HG03575 (cell line): ENCODE data around the gene HS3ST4.
"Not testable (repeated sequence)": the region's sequence is repeated elsewhere in the genome, so short reads cannot be mapped to it uniquely, and the experiment has no call there.

Experiments used
- ATAC-seq: cut with Tn5 transposase; IDR thresholded peaks from one replicate; pipeline ENCODE4 v1.9.1; 2021; ENCODE audit not compliant: unreplicated experiment, insufficient number of reproducible peaks, low FRiP score; ENCODE audit errors: extremely low read depth

HS3ST4 gene

DNA sequence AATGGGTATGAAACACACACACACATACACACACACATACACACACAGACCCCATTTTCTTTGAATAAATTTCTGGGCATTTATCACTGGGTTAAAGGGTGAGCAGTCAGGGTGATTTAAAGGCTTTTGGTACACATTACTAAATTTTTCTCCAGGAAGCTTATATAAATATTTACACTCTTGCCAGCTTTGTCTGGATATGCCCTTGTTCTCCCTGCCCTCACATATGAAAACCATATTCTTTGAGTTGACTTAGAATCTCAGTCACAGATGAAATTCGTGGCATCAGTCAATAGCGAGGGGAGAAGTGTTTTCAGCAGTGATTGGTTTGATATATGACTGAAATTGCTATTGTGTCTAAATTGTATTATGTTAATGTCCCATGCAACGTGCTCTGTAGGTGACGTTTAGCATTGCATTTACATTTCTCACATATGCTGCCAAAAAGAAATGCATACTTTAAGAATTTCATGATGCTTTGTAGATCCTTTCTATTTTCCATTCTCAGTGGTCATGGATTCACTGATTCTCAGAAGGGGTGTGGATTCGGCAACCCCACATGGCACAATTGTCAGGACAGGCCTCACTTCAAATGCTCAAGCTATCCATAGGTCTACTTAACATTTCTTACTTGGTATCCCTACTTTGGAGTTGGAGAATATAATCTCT, 34.8 kb downstream of the HS3ST4 start:
- no peak for ATAC-seq

DNA sequence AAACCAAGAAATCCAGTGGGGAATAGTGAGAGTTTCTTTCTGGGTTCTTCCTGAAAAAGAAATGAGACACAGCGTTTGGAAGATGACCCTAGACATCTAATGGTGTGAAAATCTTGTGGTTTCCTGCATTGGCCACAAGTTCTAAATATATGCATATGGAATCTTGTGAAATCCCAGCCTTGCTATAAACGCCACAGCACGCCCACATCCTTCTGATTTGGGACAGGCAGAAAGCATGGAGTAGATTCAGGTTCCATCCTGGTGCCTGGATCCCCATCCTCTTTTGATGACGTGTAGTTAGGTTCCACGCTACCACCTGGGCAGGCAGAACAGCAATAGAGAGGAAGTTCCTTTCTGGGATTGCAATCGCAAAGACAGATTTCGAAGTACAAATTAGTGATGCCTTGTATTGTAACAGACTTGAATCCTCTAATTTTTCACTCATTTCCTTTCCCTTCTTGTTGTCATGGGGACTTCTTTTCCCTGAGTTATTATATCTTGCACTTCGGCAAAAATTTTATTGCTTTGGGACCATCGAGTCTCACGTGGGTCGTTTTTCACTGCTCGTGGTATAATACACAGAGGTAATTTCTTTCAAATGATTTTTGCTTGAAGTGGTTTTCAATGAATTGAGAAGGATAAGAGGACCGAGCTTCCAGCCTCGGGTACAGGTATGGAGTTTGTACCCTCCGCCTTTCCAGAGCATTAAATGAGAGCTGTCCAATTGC, 37.6 kb downstream of the HS3ST4 start:
- no peak for ATAC-seq

DNA sequence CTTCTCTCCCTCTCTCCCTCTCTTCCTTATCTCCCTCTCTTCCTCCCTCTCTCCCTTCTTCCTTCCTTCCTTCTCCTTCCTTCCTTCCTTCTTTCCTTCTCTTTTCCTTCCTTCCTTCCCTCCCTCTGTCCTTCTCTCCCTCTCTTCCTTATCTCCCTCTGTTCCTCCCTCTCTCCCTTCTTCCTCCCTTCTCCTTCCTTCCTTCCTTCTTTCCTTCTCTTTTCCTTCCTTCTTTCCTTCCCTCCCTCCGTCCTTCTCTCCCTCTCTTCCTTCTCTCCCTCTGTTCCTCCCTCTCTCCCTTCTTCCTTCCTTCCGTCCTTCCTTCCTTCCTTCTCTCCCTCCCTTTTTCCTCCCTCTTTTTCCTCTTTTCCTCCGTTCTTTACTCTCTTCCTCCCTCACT, 38.6 kb downstream of the HS3ST4 start:
- ATAC-seq = no peak

DNA sequence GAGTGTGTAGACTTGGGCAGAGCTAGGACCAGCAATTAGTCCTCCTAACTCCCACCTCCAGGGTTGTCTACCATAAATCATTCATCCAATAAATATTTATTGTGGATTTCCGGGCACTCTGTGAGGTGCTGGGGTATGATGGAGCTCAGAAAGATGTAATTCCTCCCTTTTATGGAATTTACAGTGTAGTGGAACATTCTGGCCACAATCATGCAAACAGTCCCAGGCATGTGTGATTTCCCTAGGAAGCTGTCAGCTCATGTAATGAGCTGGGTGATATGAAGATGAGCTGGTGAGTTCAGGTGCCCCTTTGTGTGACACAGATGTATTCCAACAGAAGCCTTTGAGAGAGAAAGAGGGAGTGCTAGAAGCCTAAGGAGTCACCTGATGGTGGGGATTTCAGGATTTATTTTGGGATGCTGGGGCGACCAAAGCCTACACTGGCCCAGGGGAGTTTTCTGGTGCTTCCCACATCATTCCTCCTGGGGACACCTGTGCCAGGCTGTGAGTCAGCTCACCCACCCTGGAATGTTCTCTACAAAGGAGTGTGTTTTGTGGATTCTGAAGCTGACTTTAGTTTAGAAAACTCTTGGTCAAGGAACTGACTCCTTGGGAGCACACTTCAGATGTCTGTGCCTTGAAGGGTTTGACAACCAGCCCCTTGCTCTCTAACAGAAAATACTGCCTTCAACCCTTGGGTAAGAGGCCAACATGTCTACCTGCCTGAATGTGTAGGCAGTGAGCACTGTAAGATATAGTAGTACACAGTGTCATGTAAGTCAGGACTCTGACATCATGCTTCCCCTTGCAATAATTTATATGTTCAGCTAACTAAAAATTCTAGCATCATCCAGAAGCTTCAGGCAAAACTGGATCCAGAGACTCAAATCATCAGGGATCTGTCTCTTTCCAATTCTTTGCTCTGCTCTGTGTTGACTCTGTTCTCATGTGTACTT, 42.9 kb downstream of the HS3ST4 start:
- ATAC-seq = no peak

DNA sequence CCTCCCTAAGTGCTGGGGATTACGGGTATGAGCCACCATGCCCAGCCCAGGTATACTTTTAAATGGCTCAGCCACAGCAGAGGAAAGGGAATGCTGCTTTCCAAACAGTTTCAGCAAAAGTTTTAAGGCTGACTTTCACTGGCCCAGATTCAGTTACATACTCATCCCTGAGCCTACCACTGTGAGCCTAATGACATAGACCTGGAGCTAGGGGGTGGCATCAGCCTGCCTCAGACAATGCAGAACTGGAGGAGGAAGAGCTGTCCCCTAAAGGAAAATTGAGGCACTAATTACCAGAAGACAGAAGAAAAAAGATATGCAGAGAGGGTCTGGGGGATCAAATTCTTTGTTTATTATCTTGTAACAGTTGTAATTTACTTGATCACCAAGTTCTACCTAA, 43.9 kb downstream of the HS3ST4 start:
- ATAC-seq = no peak

DNA sequence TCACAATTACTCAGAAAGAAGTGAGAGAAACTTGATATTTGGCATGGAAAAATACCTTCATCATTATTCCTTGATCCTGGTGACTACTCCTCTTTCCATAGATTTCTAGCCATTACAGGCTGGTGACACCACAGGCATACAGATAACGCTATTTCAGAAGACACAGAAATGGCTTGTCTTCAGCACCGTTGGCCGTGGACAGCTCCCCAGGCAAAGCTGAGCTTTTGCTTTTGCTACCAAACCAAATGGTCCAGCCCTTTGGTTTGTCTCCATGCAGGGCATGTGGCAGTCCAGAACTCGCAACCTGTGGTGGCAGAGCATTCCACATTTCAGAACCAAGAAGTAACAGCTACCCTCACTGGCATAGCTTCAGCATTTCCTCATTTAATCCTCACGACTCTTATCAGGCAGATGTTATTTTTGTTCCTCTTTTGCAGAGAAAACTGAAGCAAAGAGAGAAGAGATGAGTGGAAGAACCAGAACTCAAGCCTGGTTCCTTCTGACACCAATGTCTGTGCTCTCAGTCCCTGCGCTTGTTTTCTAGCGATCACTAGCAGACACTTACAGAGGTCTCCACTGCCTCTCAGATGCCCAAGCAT, 55.5 kb downstream of the HS3ST4 start:
- ATAC-seq = no peak

DNA sequence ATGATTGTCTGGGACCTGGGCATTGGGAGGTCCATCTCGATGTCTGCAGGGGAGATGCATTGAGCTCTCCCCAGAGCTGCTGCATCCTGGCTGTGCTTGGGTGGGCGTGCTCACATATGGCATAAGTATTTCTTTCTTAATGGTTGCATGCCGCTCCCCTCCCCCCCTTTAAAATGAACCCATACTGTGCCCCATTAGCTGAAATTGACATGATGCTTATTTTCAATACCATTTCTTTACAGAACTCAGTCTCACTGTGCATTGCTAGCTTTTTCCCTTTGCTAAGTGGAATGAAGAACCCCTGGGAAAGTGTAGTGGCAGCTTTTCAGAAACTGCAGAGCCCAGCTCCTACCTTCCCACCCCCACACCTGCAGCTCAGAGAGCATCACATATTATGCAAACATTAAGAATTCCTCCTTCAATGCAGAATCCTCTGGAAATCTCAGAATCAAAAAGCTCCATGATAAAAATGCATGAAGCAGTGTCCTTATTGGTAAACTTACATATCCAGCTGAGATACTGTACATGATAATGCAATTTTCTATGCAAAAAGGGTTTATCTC, 56.4 kb downstream of the HS3ST4 start:
- no peak for ATAC-seq

DNA sequence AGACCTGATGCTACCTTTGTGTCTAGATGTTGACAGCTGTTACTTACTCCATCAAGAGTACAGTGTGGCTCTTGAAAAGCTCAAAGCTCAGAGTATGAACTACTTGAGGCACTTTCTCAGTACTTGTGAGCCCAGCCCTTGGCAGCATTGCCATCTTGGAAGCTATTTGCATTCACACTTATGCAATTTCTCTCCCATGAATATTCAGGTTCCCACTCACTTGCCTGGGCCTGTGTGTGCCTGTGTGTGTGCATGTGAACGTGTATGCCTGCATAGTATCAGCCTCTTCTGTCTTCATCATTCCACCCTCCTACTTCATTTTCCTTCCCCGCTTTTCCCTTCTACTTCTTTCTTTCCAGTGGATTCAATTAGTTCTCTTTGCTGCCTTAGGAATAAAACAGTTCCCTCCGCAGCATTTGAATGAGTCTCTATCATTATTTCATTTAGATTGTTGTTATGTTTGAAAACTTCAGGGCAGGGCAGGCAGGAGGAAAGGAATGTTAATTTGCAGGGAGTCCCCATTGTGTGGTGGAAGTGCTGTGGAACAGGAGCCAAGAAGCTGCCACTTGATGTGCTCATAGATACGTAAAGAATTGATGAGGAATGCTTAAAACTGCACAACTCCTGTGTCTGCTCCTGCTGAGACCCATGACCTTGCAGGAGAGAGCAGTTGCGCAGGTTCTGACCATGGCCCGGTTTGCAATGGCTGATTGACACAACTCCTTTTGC, 58.9 kb downstream of the HS3ST4 start:
- ATAC-seq = no peak

DNA sequence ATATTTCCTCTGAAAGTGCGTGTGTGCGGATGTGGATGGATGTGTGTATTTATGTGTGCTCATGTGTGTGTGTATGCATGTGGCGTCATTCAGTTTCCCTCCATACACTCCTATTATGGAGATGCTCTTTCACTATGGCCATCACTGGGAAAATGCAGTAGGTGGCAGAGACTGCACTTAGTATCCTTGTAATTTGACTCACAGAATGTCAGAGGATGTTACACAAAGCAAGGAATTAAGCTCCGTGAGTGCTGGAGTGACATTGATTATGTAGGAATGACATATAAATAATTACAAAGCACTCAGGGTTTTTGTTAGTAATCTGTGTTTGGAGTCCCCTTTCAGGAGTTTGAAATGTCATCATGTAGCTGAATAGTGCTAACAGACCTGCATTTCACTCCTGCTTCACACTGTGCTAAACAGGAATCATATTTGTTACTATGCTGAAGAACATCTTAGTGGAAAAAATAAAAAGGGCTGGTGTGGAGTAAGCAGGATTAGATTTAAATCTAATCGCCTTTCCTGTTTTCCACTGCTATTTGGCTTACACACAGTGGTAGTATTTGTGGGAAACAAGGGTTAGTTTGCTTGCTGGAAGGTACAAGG, 59.6 kb downstream of the HS3ST4 start:
- no peak for ATAC-seq

DNA sequence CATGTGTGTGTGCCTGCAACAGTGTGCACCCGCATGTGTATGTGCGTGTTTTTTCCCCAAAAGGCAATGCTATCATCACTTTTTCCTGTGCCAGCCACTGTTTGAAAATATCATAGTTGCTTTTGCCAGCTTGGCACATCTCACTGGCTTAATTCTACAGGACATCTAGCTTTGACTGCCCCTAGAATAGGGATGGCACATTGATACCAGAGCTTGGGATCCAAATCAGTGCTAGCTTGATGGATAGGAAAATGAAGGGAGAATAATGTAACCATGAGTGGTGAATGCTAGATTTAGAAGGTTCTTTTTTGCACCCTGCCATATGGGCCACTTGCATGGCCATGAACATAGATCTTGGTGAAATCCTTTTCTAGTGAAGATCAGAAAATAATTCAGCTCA, 72.7 kb downstream of the HS3ST4 start:
- no peak for ATAC-seq

DNA sequence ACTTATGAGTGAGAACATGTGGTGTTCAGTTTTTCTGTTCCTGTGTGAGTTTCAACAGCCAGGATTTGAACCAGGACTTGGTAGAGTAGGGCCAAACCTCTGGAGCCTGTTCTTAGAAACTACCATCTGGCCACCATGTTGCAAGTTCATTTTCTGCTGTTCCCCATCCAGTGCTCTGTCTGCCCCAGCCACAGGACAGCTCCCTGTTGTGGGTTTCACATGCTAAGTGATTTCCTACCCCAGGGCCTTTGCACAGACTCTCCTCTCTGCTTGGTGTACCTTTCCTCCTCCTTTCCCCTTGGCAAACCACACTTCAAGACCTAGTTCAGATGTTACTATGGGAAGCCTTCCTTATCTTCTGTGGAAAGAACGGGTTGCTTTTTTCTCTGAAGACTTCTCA, 79.5 kb downstream of the HS3ST4 start:
- ATAC-seq = no peak

DNA sequence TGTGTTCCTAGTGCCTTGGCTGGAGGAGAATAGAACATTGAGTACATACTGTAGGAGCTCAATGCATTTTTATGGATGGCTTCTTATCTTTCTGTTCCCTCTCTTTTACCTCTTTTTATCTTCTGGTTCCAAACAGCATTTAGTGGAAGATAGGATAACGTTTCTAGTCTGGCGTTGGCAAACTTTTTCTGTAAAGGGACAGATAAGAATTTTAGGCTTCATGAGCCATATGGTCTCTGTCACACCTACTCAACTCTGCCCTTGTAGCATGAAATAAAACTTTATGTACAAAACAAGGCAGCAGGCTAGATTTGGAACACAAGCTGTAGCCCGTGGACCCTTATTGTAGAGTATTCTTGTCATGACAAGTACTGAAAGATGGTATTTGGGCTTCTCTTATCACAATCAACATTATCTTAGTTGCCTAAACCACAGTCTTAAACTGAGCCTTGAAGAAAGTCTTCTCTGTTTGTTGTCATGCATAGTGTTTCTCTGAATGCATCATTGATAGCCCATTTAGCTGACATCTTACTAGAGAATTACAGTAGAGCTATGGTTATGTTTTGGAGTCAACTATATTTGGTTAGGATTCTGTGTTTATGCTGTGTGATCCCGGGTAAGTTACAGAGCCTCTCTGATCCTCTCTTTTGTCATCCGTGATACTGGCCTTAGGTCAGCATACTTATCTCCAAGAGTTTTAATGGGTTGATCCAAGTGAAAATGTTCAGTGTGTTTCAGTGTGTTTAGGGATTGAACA, 80.2 kb downstream of the HS3ST4 start:
- ATAC-seq = no peak

DNA sequence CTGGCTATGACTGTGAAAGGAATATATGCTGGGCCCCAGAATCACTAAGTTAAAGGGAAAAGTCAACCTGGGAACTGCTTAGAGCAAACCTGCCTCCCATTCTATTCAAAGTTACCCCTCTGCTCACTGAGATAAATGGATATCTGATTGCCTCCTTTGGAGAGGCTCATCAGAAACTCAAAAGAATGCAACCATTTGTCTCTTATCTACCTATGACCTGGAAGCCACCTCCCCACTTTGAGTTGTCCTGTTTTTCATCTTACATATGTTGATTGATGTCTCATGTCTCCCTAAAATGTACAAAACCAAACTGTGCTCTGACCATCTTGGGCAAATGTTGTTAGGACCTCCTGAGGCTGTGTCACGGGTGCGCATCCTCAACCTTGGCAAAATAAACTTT, 84.5 kb downstream of the HS3ST4 start:
- not testable (repeated sequence) for ATAC-seq

DNA sequence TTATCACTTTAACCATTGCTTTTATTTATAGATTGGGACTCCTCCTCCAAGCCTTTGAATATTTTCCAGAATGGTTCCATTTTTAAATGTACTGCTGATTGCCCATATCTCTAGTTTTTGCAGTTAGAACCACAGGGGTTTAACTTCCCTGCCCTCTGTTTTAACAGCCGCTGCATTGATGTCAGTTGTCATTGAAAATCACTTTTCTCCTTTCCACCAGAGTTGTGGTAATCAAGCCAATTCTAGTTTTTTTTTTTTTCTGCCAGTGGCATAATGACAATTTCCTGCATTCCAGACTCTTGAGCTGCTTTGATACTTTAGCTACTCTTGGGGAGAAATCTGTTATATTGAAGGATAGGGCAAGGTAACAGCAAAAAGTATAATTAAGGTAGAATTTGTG, 91.5 kb downstream of the HS3ST4 start:
- no peak for ATAC-seq

DNA sequence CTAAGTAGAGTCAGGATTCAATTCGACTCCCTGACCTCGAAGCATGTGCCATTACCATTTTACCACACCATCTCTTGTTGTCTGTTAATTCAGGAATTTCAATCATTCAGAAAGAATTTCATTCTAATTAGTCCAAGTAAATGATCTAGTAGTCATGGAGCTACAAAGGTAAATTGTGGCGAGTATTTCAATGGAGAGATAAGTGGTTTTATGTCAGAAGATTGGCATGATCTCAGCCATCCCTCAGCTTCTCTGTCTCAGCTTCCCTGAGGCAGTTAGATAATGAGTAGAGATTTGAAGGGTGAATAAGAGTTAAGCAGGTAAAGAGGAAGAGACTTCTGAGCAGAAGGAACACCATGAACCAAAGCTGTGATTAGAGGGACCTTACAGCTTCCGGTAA, 93.6 kb downstream of the HS3ST4 start:
- no peak for ATAC-seq

DNA sequence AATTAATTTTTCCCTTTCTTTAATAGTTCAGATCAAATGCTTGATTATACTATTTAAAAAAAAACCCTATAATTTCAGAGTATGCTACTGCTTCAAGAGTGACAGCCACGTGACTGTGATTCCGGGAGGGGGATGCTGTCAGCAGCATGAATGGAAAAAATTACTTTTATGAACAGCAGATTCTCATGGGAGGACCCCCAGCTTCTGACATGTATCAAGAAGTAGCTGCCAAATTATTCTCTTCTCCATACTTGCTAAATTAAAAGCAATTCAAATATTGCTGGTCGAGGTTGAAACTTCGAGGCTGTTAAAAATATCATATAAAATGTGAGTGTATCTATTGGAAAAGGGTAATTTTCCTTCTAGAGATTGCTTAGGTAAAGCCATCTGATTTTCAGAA, 95.0 kb downstream of the HS3ST4 start:
- ATAC-seq = no peak

DNA sequence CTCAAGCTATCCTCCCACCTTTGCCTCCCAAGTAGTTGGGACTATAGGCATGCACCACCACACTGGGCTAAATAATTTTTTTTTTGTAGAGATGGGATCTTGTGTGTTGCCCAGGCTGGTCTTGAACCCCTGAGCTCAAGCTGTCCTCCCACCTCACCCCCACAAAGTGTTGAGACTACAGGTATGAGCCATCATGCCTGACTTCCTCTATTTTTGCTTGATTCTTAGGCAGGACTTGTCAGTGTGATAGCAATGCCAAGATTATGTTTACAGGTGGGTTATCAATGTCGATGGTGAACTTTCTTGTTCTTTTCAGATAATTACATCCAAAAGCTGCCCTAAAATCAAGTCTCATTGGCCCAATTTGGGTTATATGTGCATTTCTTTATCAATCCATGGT, 96.9 kb downstream of the HS3ST4 start:
- no peak for ATAC-seq
